ENCODE results near the gene PAXIP1.
A peak's percentile ranks its signal among the peaks of the same experiment; 100 is the strongest.
"Not testable (repeated sequence)": the region's sequence is repeated elsewhere in the genome, so short reads cannot be mapped to it uniquely, and the experiment has no call there.

The PAXIP1 gene, protein sequence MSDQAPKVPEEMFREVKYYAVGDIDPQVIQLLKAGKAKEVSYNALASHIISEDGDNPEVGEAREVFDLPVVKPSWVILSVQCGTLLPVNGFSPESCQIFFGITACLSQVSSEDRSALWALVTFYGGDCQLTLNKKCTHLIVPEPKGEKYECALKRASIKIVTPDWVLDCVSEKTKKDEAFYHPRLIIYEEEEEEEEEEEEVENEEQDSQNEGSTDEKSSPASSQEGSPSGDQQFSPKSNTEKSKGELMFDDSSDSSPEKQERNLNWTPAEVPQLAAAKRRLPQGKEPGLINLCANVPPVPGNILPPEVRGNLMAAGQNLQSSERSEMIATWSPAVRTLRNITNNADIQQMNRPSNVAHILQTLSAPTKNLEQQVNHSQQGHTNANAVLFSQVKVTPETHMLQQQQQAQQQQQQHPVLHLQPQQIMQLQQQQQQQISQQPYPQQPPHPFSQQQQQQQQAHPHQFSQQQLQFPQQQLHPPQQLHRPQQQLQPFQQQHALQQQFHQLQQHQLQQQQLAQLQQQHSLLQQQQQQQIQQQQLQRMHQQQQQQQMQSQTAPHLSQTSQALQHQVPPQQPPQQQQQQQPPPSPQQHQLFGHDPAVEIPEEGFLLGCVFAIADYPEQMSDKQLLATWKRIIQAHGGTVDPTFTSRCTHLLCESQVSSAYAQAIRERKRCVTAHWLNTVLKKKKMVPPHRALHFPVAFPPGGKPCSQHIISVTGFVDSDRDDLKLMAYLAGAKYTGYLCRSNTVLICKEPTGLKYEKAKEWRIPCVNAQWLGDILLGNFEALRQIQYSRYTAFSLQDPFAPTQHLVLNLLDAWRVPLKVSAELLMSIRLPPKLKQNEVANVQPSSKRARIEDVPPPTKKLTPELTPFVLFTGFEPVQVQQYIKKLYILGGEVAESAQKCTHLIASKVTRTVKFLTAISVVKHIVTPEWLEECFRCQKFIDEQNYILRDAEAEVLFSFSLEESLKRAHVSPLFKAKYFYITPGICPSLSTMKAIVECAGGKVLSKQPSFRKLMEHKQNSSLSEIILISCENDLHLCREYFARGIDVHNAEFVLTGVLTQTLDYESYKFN

GRCh38 chr7:155003092-155003375 is at the start of gene PAXIP1:
TSS of gene PAXIP1 (minus strand) at chr7:155003124. CDS start at chr7:155002929, 195 bp downstream.
- peak; percentile 70 for DNase-seq

- no peak for DNase-seq
Observed at GRCh38 chr7:155051355-155051754, 48.4 kb upstream of the PAXIP1 start.

GRCh38 chr7:155048006-155048405 is 45.1 kb upstream of the PAXIP1 start:
- DNase-seq: no peak

GRCh38 chr7:155043756-155044155 is 40.8 kb upstream of the PAXIP1 start:
- no peak for DNase-seq

DNA sequence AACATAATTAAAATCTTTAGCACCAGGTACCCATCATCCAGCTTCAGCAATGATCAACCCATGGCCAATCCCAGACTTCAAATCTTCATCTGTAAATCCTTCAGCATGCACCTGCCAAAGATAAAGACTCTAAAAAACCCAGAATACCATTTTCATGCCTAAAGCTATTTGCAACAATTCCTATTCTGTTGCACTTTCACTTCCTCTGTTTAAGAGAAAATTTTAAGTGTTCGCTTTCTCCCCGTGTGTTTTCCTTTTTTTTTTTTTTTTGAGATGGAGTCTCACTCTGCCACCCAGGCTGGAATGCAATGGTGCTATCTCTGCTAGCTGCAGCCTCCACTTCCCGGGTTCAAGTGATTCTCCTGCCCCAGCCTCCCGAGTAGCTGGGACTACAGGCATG is 35.4 kb upstream of the PAXIP1 start:
- DNase-seq: no peak

GRCh38 chr7:155034495-155034894 is 31.6 kb upstream of the PAXIP1 start:
- DNase-seq: not testable (repeated sequence)

DNA sequence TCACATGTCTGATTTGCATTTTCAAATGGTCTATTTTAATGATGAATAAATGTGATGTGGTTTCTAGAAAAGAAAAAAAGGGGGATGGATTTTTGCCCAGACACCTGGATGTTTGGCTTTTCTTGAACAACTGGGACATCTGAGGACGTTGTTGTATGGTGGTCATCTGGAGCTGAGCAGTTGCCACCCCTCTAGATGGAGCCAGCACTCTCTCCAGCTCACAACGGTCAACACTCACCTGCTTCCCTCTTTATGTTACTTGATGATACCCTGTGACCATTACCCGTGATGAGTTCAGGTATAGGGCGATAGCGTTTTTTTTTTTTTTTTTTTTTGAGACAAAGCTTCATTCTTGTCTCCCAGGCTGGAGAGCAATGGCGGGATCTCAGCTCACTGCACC is 30.1 kb upstream of the PAXIP1 start:
- DNase-seq: no peak

DNA sequence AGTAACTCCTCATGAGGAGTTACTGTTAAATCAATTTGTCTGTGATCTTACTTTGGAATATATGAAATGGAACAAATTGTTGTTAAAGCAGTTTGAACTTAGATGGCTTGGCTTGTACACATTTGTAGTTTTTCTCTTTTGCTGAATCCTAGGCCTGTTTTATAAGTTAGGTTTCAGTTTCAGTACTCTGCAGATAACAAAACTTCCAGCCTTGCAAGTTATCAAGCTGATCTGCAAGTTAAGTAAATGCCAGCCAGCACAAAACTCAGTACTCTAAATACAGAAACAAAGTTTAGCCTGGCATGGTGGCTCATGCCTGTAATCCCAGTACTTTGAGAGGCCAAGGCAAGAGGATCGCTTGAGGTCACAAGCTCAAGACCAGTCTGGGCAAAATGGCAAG is 25.0 kb upstream of the PAXIP1 start:
- no peak for DNase-seq

GRCh38 chr7:155021699-155022145 is 18.8 kb upstream of the PAXIP1 start:
- no peak for DNase-seq

- DNase-seq: no peak
Observed at GRCh38 chr7:155020996-155021395, 18.1 kb upstream of the PAXIP1 start.

DNA sequence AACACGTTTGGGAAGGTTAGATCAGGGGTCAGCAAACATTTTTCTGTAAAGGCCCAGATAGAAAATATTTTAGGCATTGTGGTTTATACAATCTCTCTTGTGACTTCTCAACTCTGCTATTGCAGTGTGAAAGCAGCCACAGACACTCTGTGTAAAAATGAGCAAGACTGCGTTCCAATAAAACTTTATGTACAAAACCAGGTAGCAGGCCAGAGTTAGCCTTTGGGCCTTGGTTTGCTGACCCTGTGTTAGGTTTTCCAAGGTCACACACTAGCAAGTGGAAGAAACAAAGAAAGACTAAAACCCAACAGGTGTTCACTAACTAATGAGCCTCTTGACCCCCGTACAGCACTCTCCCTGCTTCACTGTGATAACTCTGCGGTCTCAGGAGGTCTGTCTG is 14.9 kb upstream of the PAXIP1 start:
- no peak for DNase-seq

- no peak for DNase-seq
Observed at GRCh38 chr7:155011086-155011485, 8.2 kb upstream of the PAXIP1 start.

- DNase-seq: no peak
Observed at GRCh38 chr7:155009570-155010157, 6.7 kb upstream of the PAXIP1 start.

- DNase-seq: no peak
Observed at GRCh38 chr7:155007947-155008346, 5.0 kb upstream of the PAXIP1 start.

DNA sequence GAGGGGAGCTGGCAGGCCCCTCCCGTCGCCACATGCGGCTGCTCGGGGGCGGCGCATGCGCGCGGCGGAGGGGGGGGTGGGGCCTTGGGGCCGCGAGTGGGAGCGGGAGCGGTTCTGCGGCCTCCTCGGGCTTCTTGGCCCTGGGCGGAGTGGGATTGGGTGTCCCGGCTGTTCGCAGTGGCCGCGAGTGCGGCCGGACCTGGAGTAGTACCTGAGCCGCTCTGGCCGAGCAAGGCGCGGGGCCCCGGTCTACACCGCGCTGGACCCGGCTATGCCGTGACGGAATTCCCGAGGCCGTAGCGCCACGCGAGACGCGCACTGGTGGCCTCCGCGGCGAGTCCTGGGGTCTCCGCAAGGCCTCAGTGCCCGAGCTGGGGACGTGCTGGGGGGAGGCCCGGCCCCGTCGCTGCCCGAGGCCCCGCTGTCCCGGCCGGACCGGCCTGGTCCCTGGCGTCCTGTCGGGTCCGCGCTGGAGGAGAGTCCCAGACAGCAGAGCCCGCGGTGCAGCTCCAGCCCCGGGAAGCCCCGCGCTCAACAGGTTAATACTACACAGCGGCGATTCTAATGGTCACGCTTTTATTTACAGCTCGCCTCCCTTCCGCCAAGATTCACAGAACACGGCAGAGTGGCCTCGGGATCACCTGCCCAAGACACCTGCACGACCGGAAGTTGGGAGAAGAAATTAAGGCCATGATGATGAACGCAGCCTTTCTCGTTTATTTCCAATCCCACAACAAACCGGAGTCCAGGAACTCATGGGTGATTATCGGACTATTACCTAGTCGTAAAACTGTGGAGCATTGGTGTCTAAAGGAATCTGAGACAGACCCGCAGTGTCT is 671 bp upstream of the PAXIP1 start:
- peak; percentile 82 for DNase-seq

DNA sequence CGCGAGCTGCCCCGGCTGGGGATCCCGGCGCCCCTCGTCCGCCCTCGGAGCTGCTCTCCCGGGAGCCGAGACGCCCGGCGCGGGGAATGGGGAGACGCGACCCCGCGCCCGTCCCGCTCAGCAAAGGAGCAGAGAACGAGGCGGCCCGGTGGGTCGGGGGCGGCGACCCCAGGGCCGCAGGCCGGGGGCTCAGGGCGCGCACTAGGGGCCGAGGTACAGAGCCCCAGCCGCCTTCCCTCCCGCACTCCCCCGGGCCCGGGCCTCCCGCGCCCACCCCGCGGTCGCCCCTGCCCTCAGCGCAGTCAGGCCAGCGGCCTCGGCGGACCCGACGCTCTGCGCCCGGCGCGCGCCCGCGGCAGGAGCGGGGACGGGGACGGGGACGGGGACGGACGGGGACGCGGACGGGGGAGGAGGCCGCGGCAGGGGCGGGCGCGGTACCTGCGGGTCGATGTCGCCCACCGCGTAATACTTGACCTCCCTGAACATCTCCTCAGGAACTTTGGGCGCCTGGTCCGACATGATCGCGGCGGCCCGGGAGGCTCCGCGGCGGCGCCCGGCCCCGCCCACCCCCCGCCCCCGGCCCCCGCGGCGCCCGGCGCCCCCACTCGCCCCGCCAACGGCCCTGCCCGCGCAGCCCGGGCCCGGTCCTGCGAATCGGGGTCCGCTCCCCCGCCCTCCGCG is 373 bp downstream of the PAXIP1 start:
- DNase-seq: no peak

- DNase-seq: no peak
Observed at GRCh38 chr7:155001756-155002410, 1.0 kb downstream of the PAXIP1 start.

- DNase-seq: no peak
Observed at GRCh38 chr7:155000795-155001194, 2.1 kb downstream of the PAXIP1 start.

- DNase-seq: no peak
Observed at GRCh38 chr7:154998481-154998880, 4.4 kb downstream of the PAXIP1 start.

DNA sequence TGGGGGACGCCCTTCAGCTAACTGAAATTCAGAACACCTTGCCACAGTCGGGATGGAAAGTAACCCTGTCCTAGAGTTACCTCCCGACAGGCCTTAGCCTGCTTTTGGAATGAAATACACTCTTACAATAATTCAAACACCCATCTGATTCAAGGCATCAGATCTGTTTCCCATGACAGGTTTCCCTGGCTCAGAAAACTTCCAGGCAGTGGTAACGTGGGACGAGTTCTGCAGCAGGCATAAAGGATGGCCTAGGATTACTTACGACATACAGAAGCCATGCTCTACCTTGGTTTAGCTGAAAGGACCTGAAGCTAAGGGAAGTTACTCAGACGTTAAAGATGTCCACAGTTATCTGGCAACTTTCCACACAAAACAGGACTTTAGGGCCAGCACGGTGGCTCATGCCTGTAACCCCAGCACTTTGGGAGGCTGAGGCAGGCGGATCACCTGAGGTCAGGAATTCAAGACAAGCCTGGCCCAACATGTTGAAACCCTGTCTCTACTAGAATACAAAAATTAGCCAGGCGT is 5.0 kb downstream of the PAXIP1 start:
- no peak for DNase-seq

DNA sequence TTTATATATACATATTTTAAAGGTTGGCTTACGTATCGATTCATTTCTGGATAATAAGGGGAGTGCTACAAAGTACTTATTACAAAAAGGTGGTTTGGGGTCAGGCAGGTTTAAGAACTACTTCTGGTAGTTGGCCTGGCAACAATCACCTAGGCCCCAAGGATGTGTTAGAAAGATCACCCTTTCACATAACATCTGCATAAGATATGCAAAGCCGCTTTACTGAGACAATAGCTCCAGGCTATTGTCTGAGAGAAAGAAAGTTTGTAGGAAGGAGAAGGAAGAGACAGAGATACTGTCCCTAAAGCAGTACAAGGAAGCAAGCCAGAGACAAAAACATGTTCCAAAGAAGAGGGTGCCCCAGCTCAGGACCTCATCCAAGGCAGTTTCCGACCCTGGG is 6.2 kb downstream of the PAXIP1 start:
- no peak for DNase-seq
